ENCODE data around the gene HNRNPU.

The HNRNPU gene

DNA sequence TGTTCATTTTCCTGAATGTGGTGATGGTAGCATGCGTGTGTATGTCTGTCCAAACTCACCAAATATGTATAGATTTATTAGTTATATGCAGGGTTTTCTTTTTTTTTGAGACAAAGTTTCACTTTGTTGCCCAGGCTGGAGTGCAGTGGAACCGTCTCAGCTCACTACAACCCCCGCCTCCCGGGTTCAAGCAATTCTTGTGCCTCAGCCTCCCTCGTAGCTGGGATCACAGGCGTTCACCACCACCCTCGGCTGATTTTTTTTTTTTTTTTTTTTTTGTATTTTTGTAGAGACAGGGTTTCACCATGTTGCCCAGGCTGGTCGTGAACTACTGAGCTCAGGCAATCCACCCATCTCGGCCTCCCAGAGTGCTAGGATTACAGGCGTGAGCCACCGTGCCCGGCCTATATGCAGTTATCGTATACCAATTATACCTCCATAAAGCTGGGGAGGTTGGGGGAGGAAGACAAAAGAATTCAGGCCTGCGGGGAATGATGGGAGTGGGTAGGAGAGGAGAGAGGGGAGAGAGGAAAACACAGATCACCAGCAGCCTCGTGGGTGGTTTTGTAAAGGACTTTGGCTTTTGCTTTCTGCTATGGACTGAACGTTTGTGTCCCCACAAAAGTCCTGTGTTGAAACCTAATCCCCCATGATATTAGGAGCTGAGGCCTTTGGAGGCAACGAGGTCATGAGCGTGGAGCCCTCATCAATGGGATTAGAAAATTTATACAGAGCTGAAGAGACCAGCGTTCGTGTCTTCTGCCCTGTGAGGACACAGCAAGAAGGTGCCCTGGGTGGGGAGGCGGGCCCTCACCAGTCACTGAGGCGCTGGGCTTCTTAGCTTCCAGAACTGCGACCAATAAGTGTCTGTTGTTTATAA is 4.4 kb upstream of the HNRNPU start (continued):
- TF ChIP-seq, protein P1, sequence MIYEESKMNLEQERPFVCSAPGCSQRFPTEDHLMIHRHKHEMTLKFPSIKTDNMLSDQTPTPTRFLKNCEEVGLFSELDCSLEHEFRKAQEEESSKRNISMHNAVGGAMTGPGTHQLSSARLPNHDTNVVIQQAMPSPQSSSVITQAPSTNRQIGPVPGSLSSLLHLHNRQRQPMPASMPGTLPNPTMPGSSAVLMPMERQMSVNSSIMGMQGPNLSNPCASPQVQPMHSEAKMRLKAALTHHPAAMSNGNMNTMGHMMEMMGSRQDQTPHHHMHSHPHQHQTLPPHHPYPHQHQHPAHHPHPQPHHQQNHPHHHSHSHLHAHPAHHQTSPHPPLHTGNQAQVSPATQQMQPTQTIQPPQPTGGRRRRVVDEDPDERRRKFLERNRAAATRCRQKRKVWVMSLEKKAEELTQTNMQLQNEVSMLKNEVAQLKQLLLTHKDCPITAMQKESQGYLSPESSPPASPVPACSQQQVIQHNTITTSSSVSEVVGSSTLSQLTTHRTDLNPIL (CRISPR knock-in tag; IDR thresholded peaks at IDR 0.05; ENCODE audit: low read depth) = no peak
- TF ChIP-seq BACH2 (CRISPR knock-in tag; IDR thresholded peaks at IDR 0.05; ENCODE audit: borderline replicate concordance) (no peak), RARB (CRISPR knock-in tag; IDR thresholded peaks at IDR 0.05) (no peak), ZNF565 (CRISPR knock-in tag; conservative IDR thresholded peaks at IDR 0.05; ENCODE audit: low read depth) (no peak), TOX (CRISPR knock-in tag; IDR thresholded peaks at IDR 0.05; ENCODE audit: borderline replicate concordance) (no peak), ZFP30 (CRISPR knock-in tag; IDR thresholded peaks at IDR 0.05) (no peak), ISL1 (CRISPR knock-in tag; IDR thresholded peaks at IDR 0.05) (no peak)
- TF ChIP-seq, protein P2, sequence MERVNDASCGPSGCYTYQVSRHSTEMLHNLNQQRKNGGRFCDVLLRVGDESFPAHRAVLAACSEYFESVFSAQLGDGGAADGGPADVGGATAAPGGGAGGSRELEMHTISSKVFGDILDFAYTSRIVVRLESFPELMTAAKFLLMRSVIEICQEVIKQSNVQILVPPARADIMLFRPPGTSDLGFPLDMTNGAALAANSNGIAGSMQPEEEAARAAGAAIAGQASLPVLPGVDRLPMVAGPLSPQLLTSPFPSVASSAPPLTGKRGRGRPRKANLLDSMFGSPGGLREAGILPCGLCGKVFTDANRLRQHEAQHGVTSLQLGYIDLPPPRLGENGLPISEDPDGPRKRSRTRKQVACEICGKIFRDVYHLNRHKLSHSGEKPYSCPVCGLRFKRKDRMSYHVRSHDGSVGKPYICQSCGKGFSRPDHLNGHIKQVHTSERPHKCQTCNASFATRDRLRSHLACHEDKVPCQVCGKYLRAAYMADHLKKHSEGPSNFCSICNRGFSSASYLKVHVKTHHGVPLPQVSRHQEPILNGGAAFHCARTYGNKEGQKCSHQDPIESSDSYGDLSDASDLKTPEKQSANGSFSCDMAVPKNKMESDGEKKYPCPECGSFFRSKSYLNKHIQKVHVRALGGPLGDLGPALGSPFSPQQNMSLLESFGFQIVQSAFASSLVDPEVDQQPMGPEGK (CRISPR knock-in tag; IDR thresholded peaks at IDR 0.05; ENCODE audit: borderline replicate concordance) = no peak

DNA sequence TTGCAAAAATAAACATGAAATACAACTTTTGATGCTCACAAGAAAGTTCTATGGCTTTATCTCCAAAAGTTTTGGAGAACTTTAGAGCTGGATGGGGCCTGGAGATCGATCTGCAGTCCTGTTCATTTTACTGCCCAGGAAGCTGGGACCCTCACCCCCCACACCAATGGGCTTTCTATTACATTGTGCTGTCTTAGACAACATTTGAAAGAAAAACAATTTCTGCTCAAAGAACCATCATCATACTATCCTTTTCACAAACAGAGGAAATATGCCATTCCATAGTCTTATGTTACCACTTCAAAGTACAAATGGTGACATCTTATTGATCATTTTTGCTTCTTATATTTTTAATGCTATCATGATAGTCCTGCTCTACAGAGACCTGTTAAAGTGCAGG is 2.0 kb upstream of the HNRNPU start:
- ATAC-seq = no peak
- TF ChIP-seq ZC3H10 (CRISPR knock-in tag; IDR thresholded peaks at IDR 0.05) (no peak), SNAI2 (CRISPR knock-in tag; IDR thresholded peaks at IDR 0.05) (no peak)

GRCh38 chr1:244865820-244866219 is 1.5 kb upstream of the HNRNPU start:
- ATAC-seq = no peak

More at GRCh38 chr1:244865820-244866219, 1.5 kb upstream of the HNRNPU start:
- TF ChIP-seq ZNF565 (CRISPR knock-in tag; conservative IDR thresholded peaks at IDR 0.05; ENCODE audit: low read depth) (no peak), ZNF70 (CRISPR knock-in tag; IDR thresholded peaks at IDR 0.05) (no peak), ZFP30 (CRISPR knock-in tag; IDR thresholded peaks at IDR 0.05) (no peak), GLIS3 (CRISPR knock-in tag; IDR thresholded peaks at IDR 0.05) (no peak), BACH2 (CRISPR knock-in tag; IDR thresholded peaks at IDR 0.05; ENCODE audit: borderline replicate concordance) (no peak), TSHZ2 (CRISPR knock-in tag; IDR thresholded peaks at IDR 0.05) (no peak), CSDC2 (CRISPR knock-in tag; IDR thresholded peaks at IDR 0.05) (no peak), TCF4 (CRISPR knock-in tag; IDR thresholded peaks at IDR 0.05; ENCODE audit: borderline replicate concordance) (no peak), ZNF8 (CRISPR knock-in tag; IDR thresholded peaks at IDR 0.05) (no peak), RARB (CRISPR knock-in tag; IDR thresholded peaks at IDR 0.05) (no peak), ESRRG (CRISPR knock-in tag; IDR thresholded peaks at IDR 0.05) (no peak), SNAI2 (CRISPR knock-in tag; IDR thresholded peaks at IDR 0.05) (no peak)
- TF ChIP-seq, protein P1 (CRISPR knock-in tag; IDR thresholded peaks at IDR 0.05; ENCODE audit: low read depth) = no peak
- TF ChIP-seq, protein P3, sequence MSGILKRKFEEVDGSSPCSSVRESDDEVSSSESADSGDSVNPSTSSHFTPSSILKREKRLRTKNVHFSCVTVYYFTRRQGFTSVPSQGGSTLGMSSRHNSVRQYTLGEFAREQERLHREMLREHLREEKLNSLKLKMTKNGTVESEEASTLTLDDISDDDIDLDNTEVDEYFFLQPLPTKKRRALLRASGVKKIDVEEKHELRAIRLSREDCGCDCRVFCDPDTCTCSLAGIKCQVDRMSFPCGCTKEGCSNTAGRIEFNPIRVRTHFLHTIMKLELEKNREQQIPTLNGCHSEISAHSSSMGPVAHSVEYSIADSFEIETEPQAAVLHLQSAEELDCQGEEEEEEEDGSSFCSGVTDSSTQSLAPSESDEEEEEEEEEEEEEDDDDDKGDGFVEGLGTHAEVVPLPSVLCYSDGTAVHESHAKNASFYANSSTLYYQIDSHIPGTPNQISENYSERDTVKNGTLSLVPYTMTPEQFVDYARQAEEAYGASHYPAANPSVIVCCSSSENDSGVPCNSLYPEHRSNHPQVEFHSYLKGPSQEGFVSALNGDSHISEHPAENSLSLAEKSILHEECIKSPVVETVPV (CRISPR knock-in tag; IDR thresholded peaks at IDR 0.05) = no peak

Data from SK-N-SH treated with all-trans-retinoic acid at 6 μM for 48 hours (cell line).